Activated CD4-positive, alpha-beta T cell treated with anti-CD3 and anti-CD28 coated beads, Interleukin-2, Interleukin-4, amounts not matched to agents 100 ng/mL and 50 ng/mL, durations not matched to agents 16 hours and 8 hours (primary cell): ENCODE data around the gene HDAC10.
A peak's percentile ranks its signal among the peaks of the same experiment; 100 is the strongest.

Experiments
- DNase-seq: peaks from one replicate; pipeline ENCODE4 v3.0.0-alpha.2; 2020; ENCODE audit warnings: low spot score

The HDAC10 gene

DNA sequence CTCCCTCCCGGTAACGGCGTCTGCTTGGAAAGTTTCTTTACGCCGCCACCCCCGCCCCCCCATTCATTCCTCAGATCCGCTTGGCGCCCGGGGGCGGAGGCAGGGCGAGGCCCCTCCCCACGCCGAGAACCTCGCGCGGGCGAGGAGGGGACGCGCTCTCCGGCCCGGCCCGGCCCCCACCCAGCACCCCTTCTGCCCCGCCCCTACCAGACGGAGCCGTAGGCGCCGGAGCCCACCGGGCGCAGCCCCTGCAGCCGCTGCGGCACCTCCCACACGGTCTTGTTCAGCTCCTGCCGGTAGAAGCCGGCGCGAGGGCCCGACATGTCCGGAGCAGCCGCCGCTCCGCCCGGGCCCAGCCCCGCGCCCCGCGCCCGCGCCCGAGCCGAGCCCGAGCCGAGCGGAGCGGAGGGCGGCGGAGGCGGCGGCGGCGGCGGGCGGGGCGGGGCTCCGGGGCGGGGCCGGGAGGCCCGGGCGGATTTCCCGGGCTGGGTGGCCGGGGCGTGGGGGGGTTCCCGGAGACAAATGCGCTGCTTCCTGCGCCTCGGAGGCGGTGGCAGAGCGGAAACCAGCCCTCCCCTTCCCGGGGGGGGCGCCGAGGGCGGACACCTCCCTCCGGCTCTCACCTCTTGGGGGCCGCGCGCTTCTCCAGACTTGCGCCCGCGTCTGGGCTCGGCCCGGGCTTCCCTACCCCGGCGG lies 19.1 kb upstream of the HDAC10 start, which contains the start of gene MAPK11:
MAPK11 (minus strand) TSS at position 411 of the 696 bp plus-strand sequence; CDS start at position 323, 88 bp downstream.
- peak; percentile 64 for DNase-seq

DNA sequence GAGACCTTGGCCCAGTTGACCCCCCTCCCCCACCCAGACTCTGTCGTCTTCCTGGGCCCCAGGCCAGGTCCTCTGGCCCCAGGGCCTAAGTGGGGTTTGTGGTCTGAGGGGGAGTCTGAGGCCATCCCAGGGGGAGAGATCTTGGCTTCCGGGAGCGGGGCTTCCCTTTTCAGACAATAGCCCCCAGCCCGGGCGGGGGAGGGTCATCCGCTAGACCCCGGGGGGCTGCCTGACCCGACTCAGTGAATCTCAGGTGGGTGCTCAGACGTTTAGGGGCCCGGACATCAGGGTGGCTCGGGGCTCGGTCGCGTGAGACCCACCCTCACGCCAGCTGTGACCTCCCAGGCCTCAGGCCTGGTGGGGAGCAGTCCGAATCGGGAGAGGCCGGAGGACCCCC lies 18.5 kb upstream of the HDAC10 start:
- DNase-seq: no peak

- DNase-seq: no peak
Observed at GRCh38 chr22:50268655-50269113, 17.6 kb upstream of the HDAC10 start.

DNA sequence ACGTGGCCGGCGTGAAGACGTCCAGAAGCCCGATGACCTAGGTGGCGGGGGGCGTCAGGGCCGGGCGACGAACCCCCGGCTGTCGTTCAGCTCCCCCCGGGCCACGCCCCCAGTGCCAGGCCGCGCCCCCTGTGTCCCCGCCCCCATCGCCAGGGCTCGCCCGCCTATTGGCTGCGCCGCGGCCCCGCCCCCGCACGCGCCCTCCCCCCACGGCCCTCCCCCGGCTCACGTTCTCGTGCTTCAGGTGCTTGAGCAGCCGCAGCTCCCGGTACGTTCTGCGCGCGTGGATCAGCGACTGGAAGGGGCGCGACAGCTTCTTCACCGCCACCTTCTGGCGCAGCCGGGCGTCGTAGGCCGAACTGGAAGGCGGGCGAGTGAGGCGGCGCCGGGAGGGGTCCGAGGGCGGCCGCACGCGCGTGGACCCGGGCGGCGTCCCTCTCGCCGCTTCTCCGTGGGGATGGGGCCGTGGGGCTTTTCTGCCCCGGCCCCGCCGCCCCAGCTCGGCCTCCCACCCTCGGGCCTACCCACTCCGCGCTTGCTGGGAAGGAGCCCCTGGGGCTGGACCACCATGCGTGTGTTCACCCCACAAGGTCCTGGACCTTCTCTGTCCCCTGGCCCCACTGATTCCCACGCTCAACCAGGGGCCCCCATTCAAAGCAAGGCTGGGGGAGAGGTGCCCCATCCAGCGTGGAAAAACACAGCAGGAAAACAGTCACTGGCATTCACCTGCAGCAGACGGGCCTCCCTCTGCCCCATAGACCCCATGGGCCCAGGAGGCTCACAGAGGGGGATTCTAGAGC lies 16.7 kb upstream of the HDAC10 start:
- DNase-seq: peak; percentile 52

DNA sequence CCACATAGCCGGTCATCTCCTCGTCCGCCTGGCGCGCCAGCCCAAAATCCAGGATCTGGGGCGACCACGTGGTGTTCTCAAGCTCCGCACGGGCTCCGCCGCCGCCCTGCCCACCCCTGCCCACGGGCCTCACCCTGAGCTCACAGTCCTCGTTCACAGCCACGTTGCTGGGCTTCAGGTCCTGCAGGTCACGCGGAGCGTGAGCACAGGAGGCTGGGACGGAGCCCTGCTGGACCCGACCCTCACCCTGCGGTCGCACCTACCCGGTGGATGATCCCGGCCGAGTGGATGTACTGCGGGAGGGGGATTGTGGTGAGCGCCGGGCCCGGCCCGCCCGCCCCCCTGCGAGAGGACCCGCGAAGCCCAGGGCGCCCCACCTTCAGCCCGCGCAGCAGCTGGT lies 15.9 kb upstream of the HDAC10 start:
- DNase-seq: no peak

DNA sequence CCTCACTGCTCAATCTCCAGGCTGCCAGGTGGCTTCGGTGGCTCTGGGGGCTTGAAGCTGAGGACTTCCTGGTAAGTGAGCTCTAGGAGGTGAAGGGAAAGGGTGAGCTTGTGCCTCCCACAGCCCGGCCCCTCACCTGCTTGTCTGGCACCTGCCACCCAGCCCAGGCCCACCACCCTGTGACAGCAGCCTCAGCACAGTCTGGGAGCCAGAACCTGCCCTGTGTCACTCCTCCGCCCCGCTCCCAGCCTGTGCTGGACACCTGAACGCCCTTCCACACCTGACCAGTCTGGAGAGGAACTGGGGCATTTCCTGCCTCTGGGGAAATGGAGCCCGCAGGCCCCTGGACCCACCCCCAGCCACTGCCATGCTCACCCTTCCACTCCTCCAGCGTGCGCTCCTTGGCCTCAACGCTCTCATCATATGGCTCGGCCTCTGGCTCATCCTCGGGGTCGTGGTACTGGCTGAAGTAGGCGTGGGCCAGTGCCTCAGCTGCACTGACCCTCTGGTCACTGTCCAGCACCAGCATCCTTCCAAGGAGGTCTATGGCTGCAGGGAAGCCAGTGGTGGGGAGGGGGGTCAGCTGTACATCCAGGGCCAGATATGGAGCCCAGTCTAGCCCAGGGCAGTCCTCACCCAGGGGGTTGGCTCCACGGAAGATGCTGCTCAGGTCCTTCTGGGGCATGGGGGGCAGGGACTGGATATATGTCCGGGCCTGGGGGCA lies 14.0 kb upstream of the HDAC10 start:
- DNase-seq: no peak

GRCh38 chr22:50264104-50264745 lies 13.2 kb upstream of the HDAC10 start:
- DNase-seq: no peak

- DNase-seq: no peak
Observed at GRCh38 chr22:50262973-50263617, 12.0 kb upstream of the HDAC10 start.

- no peak for DNase-seq
Observed at GRCh38 chr22:50262460-50262911, 11.4 kb upstream of the HDAC10 start.

GRCh38 chr22:50261615-50262459 lies 10.8 kb upstream of the HDAC10 start, which contains the start of gene MAPK12:
MAPK12 (minus strand) TSS chr22:50261683; CDS start chr22:50261509, 174 bp downstream.
- DNase-seq: no peak

- DNase-seq: peak; percentile 41
Observed at GRCh38 chr22:50260801-50261614, 9.9 kb upstream of the HDAC10 start.

GRCh38 chr22:50260434-50260800 lies 9.4 kb upstream of the HDAC10 start:
- DNase-seq: no peak

GRCh38 chr22:50259302-50259701 lies 8.2 kb upstream of the HDAC10 start:
- DNase-seq: no peak

DNA sequence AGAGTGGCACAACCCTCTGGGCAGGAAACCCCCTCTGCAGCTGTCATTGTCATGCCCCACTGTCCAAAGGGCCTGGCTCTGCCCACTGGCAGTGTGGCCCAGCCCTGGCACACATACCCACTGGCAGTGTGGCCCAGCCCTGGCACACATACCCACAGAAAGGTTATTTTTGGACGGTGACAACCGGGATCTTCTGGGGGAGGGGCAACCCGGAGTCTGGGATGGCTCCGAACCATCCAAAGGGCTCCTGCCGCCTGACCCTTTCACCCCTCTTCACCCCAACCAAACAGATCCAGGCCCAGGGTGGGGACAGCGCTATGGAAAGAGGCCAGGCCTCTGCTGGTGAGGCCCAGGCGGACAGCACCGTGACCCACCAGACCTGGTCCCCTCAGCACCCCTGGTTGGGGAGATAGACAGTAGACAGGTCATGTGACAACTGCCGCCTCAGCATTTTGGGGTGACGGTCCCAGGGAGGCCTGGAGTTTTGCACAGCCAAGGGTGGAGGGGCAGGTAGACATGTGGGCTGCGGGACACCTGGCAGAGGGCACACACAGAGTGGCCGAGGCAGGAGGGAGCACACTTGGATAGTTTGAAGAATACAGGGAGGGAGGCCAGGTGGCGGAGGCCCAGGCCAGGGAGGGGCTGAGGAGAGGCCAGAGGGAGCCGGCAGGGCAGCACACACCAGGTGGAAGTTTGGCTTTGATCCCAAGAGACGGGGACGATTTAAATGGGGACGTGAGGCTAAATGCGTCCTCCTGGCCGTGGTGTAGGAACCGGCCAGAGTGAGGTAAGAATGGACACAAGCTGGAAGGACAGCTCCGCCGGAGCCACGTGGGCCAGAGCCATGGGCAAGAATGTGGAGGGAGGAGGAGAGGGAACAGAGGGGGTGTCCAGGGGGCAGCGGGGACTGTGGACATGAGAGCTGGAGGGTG lies 7.6 kb upstream of the HDAC10 start:
- DNase-seq: no peak

- DNase-seq: no peak
Observed at GRCh38 chr22:50257451-50258360, 6.6 kb upstream of the HDAC10 start.

GRCh38 chr22:50257041-50257440 lies 6.0 kb upstream of the HDAC10 start:
- DNase-seq: no peak

GRCh38 chr22:50256258-50256862 lies 5.3 kb upstream of the HDAC10 start:
- no peak for DNase-seq
